GM13977 (cell line): Measurements from ENCODE around the gene GAPVD1.

Experiments used
- DNase-seq: peaks from one replicate; pipeline ENCODE4 v3.0.0; 2012; ENCODE audit warnings: low spot score
- in situ Hi-C: fragments of 300-500 bp; cut with MboI; formaldehyde crosslinking; loops from one replicate; pipeline ENCODE4 v1.12.0; 2022; ENCODE audit warnings: low sequenced_read_pairs, low pct_unique_long_range_greater_than_20kb, mixed read lengths, inconsistent platforms; ENCODE audit not compliant: unreplicated experiment
- TF ChIP-seq, protein P1 (sequence below): IDR thresholded peaks from 2 replicates; pipeline ENCODE4 v1.5.1; 2012; ENCODE audit warnings: mild to moderate bottlenecking, control low read depth; ENCODE audit not compliant: insufficient read depth; ENCODE audit errors: extremely low read depth, missing control alignments

GAPVD1 gene

DNA sequence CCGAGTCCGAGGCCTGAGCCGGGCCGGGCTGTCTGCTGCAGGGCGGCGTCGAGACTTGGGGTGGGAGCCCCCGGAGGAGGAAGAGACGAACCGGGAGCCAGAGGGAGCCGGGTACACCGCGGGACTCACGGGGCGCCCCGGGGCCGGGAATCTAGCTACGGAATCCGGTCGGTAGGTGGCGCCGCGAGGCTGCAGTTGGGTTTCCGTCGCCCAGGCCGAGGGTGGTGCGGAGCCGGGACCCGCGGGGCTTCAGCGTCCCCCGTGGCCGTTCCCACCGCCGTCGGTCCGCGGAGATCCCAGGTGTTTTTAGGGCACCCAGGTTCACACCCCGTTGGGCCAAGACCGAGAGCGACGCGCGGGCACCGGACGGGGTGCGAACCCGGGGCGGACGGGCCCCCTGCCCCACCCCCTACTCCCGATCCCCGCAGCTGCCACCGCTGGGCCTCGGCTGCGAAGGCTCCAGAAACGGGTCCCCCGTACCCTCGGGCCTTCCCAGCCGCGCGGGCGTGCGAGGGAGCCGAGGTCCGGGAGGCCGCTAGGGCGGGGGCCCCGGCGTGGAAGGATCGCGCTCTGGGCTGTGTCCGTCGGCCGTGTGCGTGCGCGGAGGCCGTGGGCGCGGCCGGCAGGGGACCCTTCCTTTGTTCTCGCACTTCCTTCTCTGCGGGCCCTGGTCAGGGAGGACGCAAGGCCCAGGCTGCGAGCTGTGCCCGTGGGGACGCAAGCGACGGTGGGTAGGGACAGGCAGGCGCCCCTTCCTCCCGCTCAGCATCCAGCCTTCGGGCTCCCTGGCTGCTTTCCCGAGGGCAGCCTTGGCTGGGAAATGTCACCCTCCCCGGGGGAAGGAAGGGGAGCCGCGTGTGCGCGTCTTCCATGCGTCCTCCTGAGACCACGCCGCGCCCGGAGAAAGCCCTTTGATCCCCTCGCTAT, 146.6 kb downstream of the GAPVD1 start:
- TF ChIP-seq, protein P1, sequence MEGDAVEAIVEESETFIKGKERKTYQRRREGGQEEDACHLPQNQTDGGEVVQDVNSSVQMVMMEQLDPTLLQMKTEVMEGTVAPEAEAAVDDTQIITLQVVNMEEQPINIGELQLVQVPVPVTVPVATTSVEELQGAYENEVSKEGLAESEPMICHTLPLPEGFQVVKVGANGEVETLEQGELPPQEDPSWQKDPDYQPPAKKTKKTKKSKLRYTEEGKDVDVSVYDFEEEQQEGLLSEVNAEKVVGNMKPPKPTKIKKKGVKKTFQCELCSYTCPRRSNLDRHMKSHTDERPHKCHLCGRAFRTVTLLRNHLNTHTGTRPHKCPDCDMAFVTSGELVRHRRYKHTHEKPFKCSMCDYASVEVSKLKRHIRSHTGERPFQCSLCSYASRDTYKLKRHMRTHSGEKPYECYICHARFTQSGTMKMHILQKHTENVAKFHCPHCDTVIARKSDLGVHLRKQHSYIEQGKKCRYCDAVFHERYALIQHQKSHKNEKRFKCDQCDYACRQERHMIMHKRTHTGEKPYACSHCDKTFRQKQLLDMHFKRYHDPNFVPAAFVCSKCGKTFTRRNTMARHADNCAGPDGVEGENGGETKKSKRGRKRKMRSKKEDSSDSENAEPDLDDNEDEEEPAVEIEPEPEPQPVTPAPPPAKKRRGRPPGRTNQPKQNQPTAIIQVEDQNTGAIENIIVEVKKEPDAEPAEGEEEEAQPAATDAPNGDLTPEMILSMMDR, result peak; percentile 90
- DNase-seq, result peak; percentile 92
- in situ Hi-C loops, result loop anchor here (25.0 kb wide), 1 partner anchor 829 kb away; no protein-coding TSS in a partner anchor

GRCh38 chr9:125409217-125409636, 147.6 kb downstream of the GAPVD1 start:
- TF ChIP-seq, protein P1, result no peak
- DNase-seq, result peak; percentile 76
- in situ Hi-C loops, result loop anchor here (25.0 kb wide), 1 partner anchor 828 kb away; no protein-coding TSS in a partner anchor

- peak; percentile 72 for DNase-seq
- TF ChIP-seq, protein P1, result no peak
- in situ Hi-C loops, result loop anchor here (25.0 kb wide), 1 partner anchor 827 kb away; no protein-coding TSS in a partner anchor
Observed at GRCh38 chr9:125409637-125410521, 148.3 kb downstream of the GAPVD1 start.

GRCh38 chr9:125410522-125410894, 148.9 kb downstream of the GAPVD1 start:
- TF ChIP-seq, protein P1, result no peak
- in situ Hi-C loops, result loop anchor here (25.0 kb wide), 1 partner anchor 827 kb away; no protein-coding TSS in a partner anchor
- no peak for DNase-seq

DNA sequence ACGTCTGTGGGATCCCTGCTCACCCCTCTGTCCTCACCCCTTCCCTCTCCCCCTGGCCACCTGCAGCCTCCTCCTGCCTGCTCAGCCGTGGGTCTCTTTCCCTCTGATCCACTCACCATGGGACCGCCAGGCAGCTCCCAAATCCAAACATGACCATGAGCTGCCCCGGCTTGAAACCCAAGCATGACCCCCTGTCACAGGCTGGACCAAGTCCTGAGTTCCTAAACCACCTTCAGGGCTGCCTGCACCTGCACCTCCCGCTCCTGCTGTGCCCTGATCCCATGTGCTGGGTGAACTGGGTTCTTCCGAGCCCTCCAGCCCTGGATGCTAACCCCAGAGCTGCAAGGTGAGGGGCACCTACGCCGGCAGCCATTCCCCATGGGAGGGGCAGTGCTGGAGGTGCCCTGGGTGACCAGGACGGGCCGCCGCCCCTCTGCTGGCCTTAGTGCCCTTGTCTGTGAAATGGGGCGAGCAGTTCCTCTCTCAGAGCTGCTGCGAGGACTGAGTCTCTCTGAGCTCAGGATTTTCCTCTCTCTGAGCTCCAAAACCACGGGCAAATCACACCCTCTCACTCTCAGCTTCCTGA, 149.6 kb downstream of the GAPVD1 start:
- DNase-seq, result no peak
- in situ Hi-C loops, result loop anchor here (25.0 kb wide), 1 partner anchor 826 kb away; no protein-coding TSS in a partner anchor
- TF ChIP-seq, protein P1, result no peak

GRCh38 chr9:125412166-125412565, 150.5 kb downstream of the GAPVD1 start:
- in situ Hi-C loops, result loop anchor here (25.0 kb wide), 1 partner anchor 825 kb away; no protein-coding TSS in a partner anchor
- no peak for DNase-seq
- TF ChIP-seq, protein P1, result no peak
